ENCODE data around the gene TMIGD3. TPM values are rescaled to one million over a fixed set of nuclear protein-coding genes. Genes with fewer than 3 reads are reported as not detected.

TMIGD3 gene
- total and polyA plus RNA-seq, 2 of the 4 experiments (the other 2 are of a cell fraction) = under 0.01 to 0.12 TPM

DNA sequence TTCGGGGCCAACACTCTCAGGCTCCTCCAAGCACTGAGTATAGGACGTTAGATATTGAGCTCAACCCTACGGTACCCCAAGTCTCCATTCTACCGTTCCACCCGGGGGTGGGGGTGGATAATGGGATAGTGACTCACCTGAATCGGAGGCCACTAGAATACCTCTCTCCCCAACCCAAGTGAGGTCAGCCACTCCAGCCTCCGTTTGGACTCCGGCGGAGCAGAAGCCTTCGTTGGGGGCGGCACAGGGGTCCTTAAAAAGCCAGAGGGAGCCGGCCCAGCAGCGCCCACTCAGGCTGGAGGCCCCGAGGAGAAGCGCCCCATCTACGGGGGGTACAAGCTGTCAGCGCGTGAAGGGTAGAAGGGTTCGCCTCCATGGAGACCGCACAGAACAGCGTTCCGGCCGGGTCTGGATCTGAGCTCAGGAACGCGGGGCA lies 54.9 kb downstream of the TMIGD3 start:
- 1% methylated on average over 11 of the region's 25 CpGs; no CpG with 5 or more reads in 1 of the 2 experiments for WGBS, 2 experiments (ENCODE audit: extremely low coverage in 2 of 2, insufficient read length in 1 of 2)
- Histone ChIP-seq H2BK5ac (ENCODE audit: low read depth, low read length, poor library complexity, severe bottlenecking) (peak overlapping the region; percentile 14), H4K91ac (ENCODE audit: insufficient read depth, low read depth, low read length) (0 out of 2 replicates have a peak overlapping the region, but pooled peaks have one; percentile 30), H3K4me2 (ENCODE audit: low read depth, low read length) (peak overlapping the region; percentile 98), H3K27me3 (ENCODE audit: control insufficient read depth, insufficient read depth, low read length) (no peaks in the 10 kb centered on the region), H3K14ac (replicated peaks; ENCODE audit: low read depth, low read length) (peak overlapping the region; percentile 65), H3K4ac (ENCODE audit: low read depth, low read length) (peak overlapping the region; percentile 70), H2BK120ac (ENCODE audit: low read depth, low read length) (no peak overlapping the region), H3K36me3 (ENCODE audit: control insufficient read depth, insufficient read depth, low read length) (peaks cover 10% of the 10 kb centered on the region), H4K8ac (ENCODE audit: low read depth in 2 of 2, low read length in 2 of 2) (peak overlapping the region in 1 of 2 experiments; percentile 62), H2BK15ac (ENCODE audit: low read depth, low read length) (no peak overlapping the region), H2BK20ac (ENCODE audit: low read depth, low read length) (no peak overlapping the region), H2AK9ac (replicated peaks; ENCODE audit: low read depth, low read length, poor library complexity) (peak overlapping the region; percentile 82), H3K27ac (ENCODE audit: insufficient read depth, low read length) (peak overlapping the region; percentile 46), H2AFZ (replicated peaks; ENCODE audit: low read length, poor library complexity) (peak overlapping the region; percentile 89), H3K18ac (ENCODE audit: low read depth, low read length) (no peak overlapping the region), H3K23ac (ENCODE audit: low read depth, low read length) (peak overlapping the region; percentile 81), H4K20me1 (ENCODE audit: insufficient read depth, low read length) (no peaks in the 10 kb centered on the region; the same call in 1 of the 2 replicates), H2AK5ac (ENCODE audit: low read depth, low read length) (peak overlapping the region; percentile 47), H3K9me3 (ENCODE audit: control insufficient read depth, insufficient read depth, low read length) (no peaks in the 10 kb centered on the region), H3K79me1 (ENCODE audit: low read depth in 1 of 2, low read length in 2 of 2) (peaks cover 57 to 68% of the 10 kb centered on the region in 2 experiments), H3K4me1 (ENCODE audit: control insufficient read depth, insufficient read depth, low read length) (peaks cover 2% of the 10 kb centered on the region), H4K5ac (ENCODE audit: low read depth, low read length) (0 out of 2 replicates have a peak overlapping the region, but pooled peaks have one; percentile 3), H3K9me1 (ENCODE audit: insufficient read depth, low read length) (peaks cover 3% of the 10 kb centered on the region), H3K4me3 (ENCODE audit: insufficient read depth, low read depth, low read length) (peak overlapping the region; percentile 76), H3K9ac (ENCODE audit: low read depth, low read length) (peak overlapping the region; percentile 64), H3K56ac (ENCODE audit: extremely low read depth, insufficient read depth, low read length) (0 out of 2 replicates have a peak overlapping the region, but pooled peaks have one; percentile 1)
- BruUV-seq (replicated peaks) = no TSS peak
- TF ChIP-seq RFX5 (IDR thresholded peaks at IDR 0.05; ENCODE audit: low read depth, low read length) (no peak), MXI1 (IDR thresholded peaks at IDR 0.05; ENCODE audit: borderline replicate concordance, low read depth, low read length) (no peak), SMC3 (IDR thresholded peaks at IDR 0.05; ENCODE audit: low read depth, low read length) (no peak), USF2 (IDR thresholded peaks at IDR 0.05; ENCODE audit: low read depth, low read length) (no peak), POLR2A (IDR thresholded peaks at IDR 0.05; ENCODE audit: low read depth, low read length) (peak; percentile 3; the same call in 1 of the 2 replicates), MAZ (IDR thresholded peaks at IDR 0.05; ENCODE audit: borderline replicate concordance, low read depth, low read length) (0 out of 2 replicates have a peak, but pooled peaks have one; percentile 7)
- DNase-seq (peak; percentile 12), ATAC-seq (ENCODE audit: low read depth) (peak; percentile 3)
- ChIA-PET POLR2A (ENCODE audit: unreplicated experiment) (interaction anchor here (0.6 to 1.0 kb wide), 2 partner anchors 12 to 55 kb away, joined by 3 read pairs; no protein-coding TSS in a partner anchor), CTCF (interaction anchor here (1.2 kb wide), 1 partner anchor 29 kb away, joined by 6 read pairs; no protein-coding TSS in a partner anchor)
- in situ Hi-C loops (cut with MboI; ENCODE audit: low sequenced_read_pairs) (no loop called here), dilution Hi-C loops (cut with HindIII; ENCODE audit: low sequenced_read_pairs, unreplicated experiment) (no loop called here), intact Hi-C loops (cut with micrococcal nuclease) (no loop called here)
